ENCODE results near the gene TSPAN8. TPM values are rescaled to one million over a fixed set of nuclear protein-coding genes. Genes with fewer than 3 reads are reported as not detected.
"Not testable (repeated sequence)": the region's sequence is repeated elsewhere in the genome, so short reads cannot be mapped to it uniquely, and the experiment has no call there.

Gene TSPAN8
- total and polyA plus RNA-seq, 2 donors from 2014 or later = 61.2 to 77.3 TPM

GRCh38 chr12:71158361-71158882 is 623 bp upstream of the TSPAN8 start:
- peak in 1 of 5 donors; percentile 30 for DNase-seq
- peak overlapping the region in 1 of 2 donors; percentile 23 for H3K27ac ChIP-seq (ENCODE audit: low read depth in 2 of 2, low read length in 2 of 2)
- intact Hi-C loops (cut with DNase I) = no loop called here
- no peaks in the 10 kb centered on the region for H3K9me3 ChIP-seq (ENCODE audit: control insufficient read depth in 2 of 3, insufficient read depth in 1 of 3, low read length in 3 of 3)
- H3K4me3 ChIP-seq (ENCODE audit: low read length in 3 of 3) = peak overlapping the region in 2 of 3 donors; percentile 19 to 46
- no peak for FAIRE-seq
- H3K4me1 ChIP-seq (ENCODE audit: control insufficient read depth in 2 of 3, insufficient read depth in 2 of 3, low read depth in 1 of 3, low read length in 3 of 3) = peaks cover 0 to 6% (median 0%) of the 10 kb centered on the region in 3 donors
- no peaks in the 10 kb centered on the region for H3K27me3 ChIP-seq (ENCODE audit: control insufficient read depth, insufficient read depth, low read length)
- no peak for TF ChIP-seq CTCF (IDR thresholded peaks at IDR 0.05; ENCODE audit: borderline replicate concordance, extremely low read depth, insufficient read depth)
- no peaks in the 10 kb centered on the region for H3K36me3 ChIP-seq (ENCODE audit: control insufficient read depth in 2 of 3, insufficient read depth in 3 of 3, low read length in 3 of 3)
- no peak overlapping the region for H3K9ac ChIP-seq (ENCODE audit: low read length in 3 of 3)

GRCh38 chr12:71155225-71155624 is 2.6 kb downstream of the TSPAN8 start:
- FAIRE-seq = no peak
- Histone ChIP-seq H3K9me3 (ENCODE audit: control insufficient read depth in 2 of 3, insufficient read depth in 1 of 3, low read length in 3 of 3) (no peaks in the 10 kb centered on the region), H3K27me3 (ENCODE audit: control insufficient read depth, insufficient read depth, low read length) (no peaks in the 10 kb centered on the region), H3K4me1 (ENCODE audit: control insufficient read depth in 2 of 3, insufficient read depth in 2 of 3, low read depth in 1 of 3, low read length in 3 of 3) (peaks cover 0 to 6% (median 0%) of the 10 kb centered on the region in 3 donors), H3K27ac (ENCODE audit: low read depth in 2 of 2, low read length in 2 of 2) (no peak overlapping the region), H3K36me3 (ENCODE audit: control insufficient read depth in 2 of 3, insufficient read depth in 3 of 3, low read length in 3 of 3) (no peaks in the 10 kb centered on the region), H3K4me3 (ENCODE audit: low read length in 3 of 3) (no peak overlapping the region), H3K9ac (ENCODE audit: low read length in 3 of 3) (no peak overlapping the region)
- TF ChIP-seq CTCF (IDR thresholded peaks at IDR 0.05; ENCODE audit: borderline replicate concordance, extremely low read depth, insufficient read depth) = no peak
- intact Hi-C loops (cut with DNase I) = no loop called here
- no peak for DNase-seq

GRCh38 chr12:71152851-71153250 is 4.9 kb downstream of the TSPAN8 start:
- no peak overlapping the region for H3K27ac ChIP-seq (ENCODE audit: low read depth in 2 of 2, low read length in 2 of 2)
- TF ChIP-seq CTCF (IDR thresholded peaks at IDR 0.05; ENCODE audit: borderline replicate concordance, extremely low read depth, insufficient read depth) = no peak
- H3K9me3 ChIP-seq (ENCODE audit: control insufficient read depth in 2 of 3, insufficient read depth in 1 of 3, low read length in 3 of 3) = no peaks in the 10 kb centered on the region
- intact Hi-C loops (cut with DNase I) = no loop called here
- no peaks in the 10 kb centered on the region for H3K36me3 ChIP-seq (ENCODE audit: control insufficient read depth in 2 of 3, insufficient read depth in 3 of 3, low read length in 3 of 3)
- H3K27me3 ChIP-seq (ENCODE audit: control insufficient read depth, insufficient read depth, low read length) = no peaks in the 10 kb centered on the region
- H3K9ac ChIP-seq (ENCODE audit: low read length in 3 of 3) = no peak overlapping the region
- no peak for DNase-seq
- H3K4me1 ChIP-seq (ENCODE audit: control insufficient read depth in 2 of 3, insufficient read depth in 2 of 3, low read depth in 1 of 3, low read length in 3 of 3) = no peaks in the 10 kb centered on the region
- no peak overlapping the region for H3K4me3 ChIP-seq (ENCODE audit: low read length in 3 of 3)
- no peak for FAIRE-seq

DNA sequence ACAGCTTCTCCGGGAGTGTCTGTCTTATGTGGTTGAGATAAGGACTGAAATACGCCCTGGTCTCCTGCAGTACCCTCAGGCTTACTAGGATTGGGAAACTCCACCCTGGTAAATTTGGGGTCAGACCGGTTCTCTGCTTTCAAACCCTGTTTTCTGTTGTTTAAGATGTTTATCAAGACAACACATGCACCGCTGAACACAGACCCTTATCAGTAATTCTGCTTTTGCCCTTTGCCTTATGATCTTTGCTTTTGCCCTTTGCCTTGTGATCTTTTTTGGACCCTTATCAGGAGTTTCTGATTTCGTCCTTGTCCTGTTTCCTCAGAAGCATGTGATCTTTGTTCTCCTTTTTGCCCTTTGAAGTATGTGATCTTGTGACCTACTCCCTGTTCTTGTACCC is 7.8 kb downstream of the TSPAN8 start:
- H3K4me3 ChIP-seq (ENCODE audit: low read length in 3 of 3); DNase-seq; H3K27me3 ChIP-seq (ENCODE audit: control insufficient read depth, insufficient read depth, low read length); H3K4me1 ChIP-seq (ENCODE audit: control insufficient read depth in 2 of 3, insufficient read depth in 2 of 3, low read depth in 1 of 3, low read length in 3 of 3); intact Hi-C loops (cut with DNase I); H3K36me3 ChIP-seq (ENCODE audit: control insufficient read depth in 2 of 3, insufficient read depth in 3 of 3, low read length in 3 of 3); H3K9me3 ChIP-seq (ENCODE audit: control insufficient read depth in 2 of 3, insufficient read depth in 1 of 3, low read length in 3 of 3); H3K9ac ChIP-seq (ENCODE audit: low read length in 3 of 3); FAIRE-seq; H3K27ac ChIP-seq (ENCODE audit: low read depth in 2 of 2, low read length in 2 of 2): not testable (repeated sequence)
